Thoracic aorta (tissue), 2 donors: Measurements from ENCODE around the gene COL15A1. TPM values are rescaled to one million over a fixed set of nuclear protein-coding genes. Genes with fewer than 3 reads are reported as not detected.
"Not testable (repeated sequence)": the region's sequence is repeated elsewhere in the genome, so short reads cannot be mapped to it uniquely, and the experiment has no call there.

ENCODE experiments used
- ATAC-seq: fragments of 150-250 bp; one replicate; pipeline ENCODE4 v1.8.0; 2017; ENCODE audit warnings: low read depth; ENCODE audit not compliant: insufficient number of reproducible peaks, low FRiP score
- DNase-seq: peaks from one replicate; pipeline ENCODE4 v3.0.0-alpha.2; 2020; ENCODE audit warnings: low spot score
- H3K27ac ChIP-seq, 2 donors: fragments of 200-600 bp; sonication (generic); 1 replicate in 1 of 2; 2 replicates in 1 of 2; pipeline ENCODE4 v1.5.1; 2016; ENCODE audit warnings: mild to moderate bottlenecking in 2 of 2, moderate library complexity in 2 of 2
- H3K27me3 ChIP-seq: fragments of 200-600 bp; sonication (generic); replicated peaks from 2 replicates; pipeline ENCODE4 v1.6.0; 2016; ENCODE audit warnings: mild to moderate bottlenecking; ENCODE audit not compliant: insufficient read depth
- H3K36me3 ChIP-seq: fragments of 200-600 bp; sonication (generic); one replicate; pipeline ENCODE4 v1.5.1; 2016
- H3K4me1 ChIP-seq, 2 donors: fragments of 200-600 bp; sonication (generic); 1 replicate in 1 of 2; 2 replicates in 1 of 2; pipeline versions ENCODE4 v1.5.1 to v1.6.0; 2016; ENCODE audit warnings: low read depth in 2 of 2, mild to moderate bottlenecking in 1 of 2; ENCODE audit not compliant: control insufficient read depth in 1 of 2
- H3K4me3 ChIP-seq: fragments of 200-600 bp; sonication (generic); 2 replicates; pipeline ENCODE4 v1.5.1; 2016; ENCODE audit warnings: mild to moderate bottlenecking
- H3K9me3 ChIP-seq: fragments of 200-600 bp; sonication (generic); 2 replicates; pipeline ENCODE4 v1.5.1; 2016
- CTCF ChIP-seq: fragments of 200-600 bp; sonication (generic); IDR thresholded peaks from one replicate; pipeline ENCODE4 v1.5.1; 2019; ENCODE audit warnings: antibody characterized with exemption
- total RNA-seq, 2 donors: library from RNA; depleted of rRNA; stranded (reverse); fragments of >200 nt; gene quantifications; one replicate each; pipeline versions ENCODE4 v1.1.0 to v1.2.3, GENCODE V29; 2016

COL15A1 gene
- total RNA-seq, 2 donors from 2014 or later = 23.3 to 70.4 TPM

GRCh38 chr9:99006511-99006910, 62.8 kb downstream of the COL15A1 start:
- no peak overlapping the region for H3K4me3 ChIP-seq
- DNase-seq (no peak), ATAC-seq (no peak)
- H3K27ac ChIP-seq = no peak overlapping the region
- H3K27me3 ChIP-seq = no peaks in the 10 kb centered on the region
- no peaks in the 10 kb centered on the region for H3K4me1 ChIP-seq
- peaks cover 10% of the 10 kb centered on the region for H3K36me3 ChIP-seq
- H3K9me3 ChIP-seq = no peaks in the 10 kb centered on the region
- TF ChIP-seq CTCF = no peak

- ATAC-seq = no peak
- DNase-seq = no peak
- TF ChIP-seq CTCF = no peak
- H3K4me1 ChIP-seq = no peaks in the 10 kb centered on the region
- H3K36me3 ChIP-seq = peaks cover 10% of the 10 kb centered on the region
- no peaks in the 10 kb centered on the region for H3K27me3 ChIP-seq
- no peak overlapping the region for H3K27ac ChIP-seq
- H3K9me3 ChIP-seq = no peaks in the 10 kb centered on the region
- no peak overlapping the region for H3K4me3 ChIP-seq
These were observed 63.3 kb downstream of the COL15A1 start for GRCh38 chr9:99006979-99007378.

GRCh38 chr9:99008203-99008602, 64.5 kb downstream of the COL15A1 start:
- DNase-seq (no peak), ATAC-seq (no peak)
- no peak for TF ChIP-seq CTCF

GRCh38 chr9:99010393-99010792, 66.7 kb downstream of the COL15A1 start:
- ATAC-seq, H3K27me3 ChIP-seq, H3K4me3 ChIP-seq, DNase-seq, H3K9me3 ChIP-seq, H3K36me3 ChIP-seq, H3K27ac ChIP-seq, H3K4me1 ChIP-seq: not testable (repeated sequence)

More at GRCh38 chr9:99008203-99008602, 64.5 kb downstream of the COL15A1 start:
- Histone ChIP-seq H3K9me3 (no peaks in the 10 kb centered on the region), H3K36me3 (peaks cover 10% of the 10 kb centered on the region), H3K27me3 (no peaks in the 10 kb centered on the region), H3K4me3 (no peak overlapping the region), H3K27ac (no peak overlapping the region), H3K4me1 (no peaks in the 10 kb centered on the region)

- no peaks in the 10 kb centered on the region for H3K27me3 ChIP-seq
- H3K27ac ChIP-seq = no peak overlapping the region
- no peaks in the 10 kb centered on the region for H3K4me1 ChIP-seq
- H3K36me3 ChIP-seq = no peaks in the 10 kb centered on the region
- no peak for ATAC-seq
- no peak for TF ChIP-seq CTCF
- H3K4me3 ChIP-seq = no peak overlapping the region
- no peaks in the 10 kb centered on the region for H3K9me3 ChIP-seq
- no peak for DNase-seq
These were observed 67.5 kb downstream of the COL15A1 start for GRCh38 chr9:99011161-99011709.

GRCh38 chr9:99012957-99013512, 69.3 kb downstream of the COL15A1 start:
- no peaks in the 10 kb centered on the region for H3K27me3 ChIP-seq
- no peak overlapping the region for H3K4me3 ChIP-seq
- no peak overlapping the region for H3K27ac ChIP-seq
- DNase-seq = no peak
- H3K4me1 ChIP-seq = no peaks in the 10 kb centered on the region
- peak; percentile 53 for TF ChIP-seq CTCF
- ATAC-seq = peak; percentile 60
- no peaks in the 10 kb centered on the region for H3K36me3 ChIP-seq
- no peaks in the 10 kb centered on the region for H3K9me3 ChIP-seq
